Neuronal stem cell (in vitro differentiated cells): ENCODE data around the gene HSD3B2.

Experiments
- DNase-seq: peaks from one replicate; pipeline ENCODE4 v3.0.0-alpha.2; 2013; ENCODE audit warnings: low spot score
- H2AFZ ChIP-seq: one replicate; pipeline ENCODE4 v1.6.1; 2013; ENCODE audit warnings: mild to moderate bottlenecking, low read length, inconsistent platforms
- H2AK5ac ChIP-seq: 2 replicates; pipeline ENCODE4 v1.6.1; 2013; ENCODE audit warnings: low read depth, mild to moderate bottlenecking, inconsistent platforms, low read length, moderate library complexity, mixed read lengths
- H2BK120ac ChIP-seq: 2 replicates; pipeline ENCODE4 v1.6.1; 2013; ENCODE audit warnings: low read depth, mild to moderate bottlenecking, inconsistent platforms, low read length, moderate library complexity, mixed read lengths
- H2BK12ac ChIP-seq: one replicate; pipeline ENCODE4 v1.6.1; 2013; ENCODE audit warnings: low read length, inconsistent platforms
- H2BK15ac ChIP-seq: 2 replicates; pipeline ENCODE4 v1.6.1; 2013; ENCODE audit warnings: mild to moderate bottlenecking, low read length, inconsistent platforms, mixed read lengths
- H2BK5ac ChIP-seq: one replicate; pipeline ENCODE4 v1.6.1; 2013; ENCODE audit warnings: inconsistent platforms, mild to moderate bottlenecking, low read length, moderate library complexity
- H3K14ac ChIP-seq: one replicate; pipeline ENCODE4 v1.6.1; 2013; ENCODE audit warnings: low read length, inconsistent platforms
- H3K18ac ChIP-seq: 2 replicates; pipeline ENCODE4 v1.6.1; 2013; ENCODE audit warnings: low read length, inconsistent platforms
- H3K23ac ChIP-seq: 2 replicates; pipeline ENCODE4 v1.6.1; 2013; ENCODE audit warnings: low read depth, mild to moderate bottlenecking, mixed read lengths, low read length, inconsistent platforms; ENCODE audit not compliant: poor library complexity
- H3K27ac ChIP-seq: replicated peaks from 3 replicates; pipeline ENCODE4 v1.5.1; 2013; ENCODE audit warnings: low read length, inconsistent platforms
- H3K27me3 ChIP-seq, 3 experiments: 2 replicates each; pipeline ENCODE4 v1.6.1; 2013; ENCODE audit warnings: low read length in 3 of 3, mild to moderate bottlenecking in 2 of 3, inconsistent platforms in 1 of 3, low read depth in 1 of 3, mixed read lengths in 1 of 3, moderate library complexity in 1 of 3; ENCODE audit not compliant: control insufficient read depth in 3 of 3, insufficient read depth in 3 of 3
- H3K36me3 ChIP-seq, 2 donors: replicated peaks in 1 of 2; 2 replicates each; pipeline ENCODE4 v1.6.1; 2013; ENCODE audit warnings: low read length in 2 of 2; ENCODE audit not compliant: control insufficient read depth in 2 of 2, insufficient read depth in 2 of 2
- H3K4ac ChIP-seq: 2 replicates; pipeline ENCODE4 v1.6.1; 2013; ENCODE audit warnings: inconsistent platforms, mild to moderate bottlenecking, low read length, moderate library complexity
- H3K4me1 ChIP-seq, 2 donors: 1 replicate in 1 of 2; 2 replicates in 1 of 2; pipeline ENCODE4 v1.6.1; 2013; ENCODE audit warnings: low read length in 2 of 2, low read depth in 1 of 2; ENCODE audit not compliant: control insufficient read depth in 2 of 2, insufficient read depth in 1 of 2
- H3K4me2 ChIP-seq: one replicate; pipeline ENCODE4 v1.6.1; 2013; ENCODE audit warnings: mild to moderate bottlenecking, low read length, inconsistent platforms; ENCODE audit not compliant: insufficient read depth, poor library complexity, severe bottlenecking
- H3K4me3 ChIP-seq, 2 donors: 2 replicates each; pipeline ENCODE4 v1.5.1; 2013; ENCODE audit warnings: low read length in 2 of 2, mild to moderate bottlenecking in 2 of 2, inconsistent platforms in 1 of 2, moderate library complexity in 1 of 2
- H3K79me1 ChIP-seq: one replicate; pipeline ENCODE4 v1.6.1; 2013; ENCODE audit warnings: low read depth, mild to moderate bottlenecking, inconsistent platforms, low read length, moderate library complexity
- H3K9ac ChIP-seq: one replicate; pipeline ENCODE4 v1.6.1; 2013; ENCODE audit warnings: mild to moderate bottlenecking, low read depth, low read length, inconsistent platforms; ENCODE audit not compliant: poor library complexity
- H3K9me3 ChIP-seq, 2 donors: replicated peaks in 1 of 2; 2 replicates each; pipeline versions ENCODE3 to v1.6.1; 2013; ENCODE audit warnings: low read length in 2 of 2, mild to moderate bottlenecking in 2 of 2, inconsistent platforms in 1 of 2, low read depth in 1 of 2, mixed read lengths in 1 of 2, moderate library complexity in 1 of 2; ENCODE audit not compliant: control insufficient read depth in 2 of 2, insufficient read depth in 1 of 2
- H4K8ac ChIP-seq: one replicate; pipeline ENCODE4 v1.6.1; 2013; ENCODE audit warnings: low read depth, mild to moderate bottlenecking, inconsistent platforms, low read length, moderate library complexity
- H4K91ac ChIP-seq: one replicate; pipeline ENCODE4 v1.6.1; 2013; ENCODE audit warnings: low read length, low read depth, mild to moderate bottlenecking, inconsistent platforms; ENCODE audit not compliant: poor library complexity
- WGBS, 2 donors: extraction: QIAGEN DNeasy Blood & Tissue Kit; methylation state at CpG; one replicate each; pipeline ENCODE4 v1.1.7; 2013; ENCODE audit warnings: missing lambda C conversion rate in 2 of 2, mixed read lengths in 1 of 2; ENCODE audit not compliant: insufficient read length in 2 of 2, insufficient replicate concordance in 1 of 2; ENCODE audit errors: extremely low coverage in 2 of 2; 5-methylcytosine and 5-hydroxymethylcytosine counted together

Gene HSD3B2

DNA sequence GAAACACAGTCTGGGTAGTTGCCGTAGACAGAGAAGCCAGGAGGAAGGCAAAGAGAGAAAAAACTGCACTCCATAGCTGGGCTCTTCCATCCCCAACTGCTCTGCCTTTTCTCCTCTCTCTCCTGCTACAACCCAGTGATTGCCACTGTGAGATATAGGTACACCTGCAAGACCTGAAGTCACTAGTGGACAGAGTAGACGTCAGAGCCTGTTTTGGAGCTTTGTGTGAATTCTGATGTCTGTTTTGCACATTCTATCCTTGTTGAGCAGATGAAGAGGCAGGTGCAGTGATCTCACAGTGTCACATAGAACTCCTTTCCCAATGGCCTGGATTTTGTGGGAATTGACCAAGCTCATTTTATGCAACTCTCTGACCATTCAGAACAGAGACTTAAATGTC lies 44.2 kb upstream of the HSD3B2 start:
- no peak overlapping the region for H2BK15ac ChIP-seq
- no peak overlapping the region for H4K91ac ChIP-seq
- no peak overlapping the region for H4K8ac ChIP-seq
- H3K4ac ChIP-seq = no peak overlapping the region
- no peaks in the 10 kb centered on the region for H3K36me3 ChIP-seq
- no peak overlapping the region for H2BK120ac ChIP-seq
- H3K14ac ChIP-seq = no peak overlapping the region
- no peaks in the 10 kb centered on the region for H3K9me3 ChIP-seq
- no peaks in the 10 kb centered on the region for H3K79me1 ChIP-seq
- no peak overlapping the region for H3K18ac ChIP-seq
- H3K4me2 ChIP-seq = no peak overlapping the region
- no peak overlapping the region for H2BK12ac ChIP-seq
- H2AK5ac ChIP-seq = no peak overlapping the region
- H3K4me1 ChIP-seq = no peaks in the 10 kb centered on the region
- no peak for DNase-seq
- no peak overlapping the region for H3K23ac ChIP-seq
- no peak overlapping the region for H3K4me3 ChIP-seq
- peaks cover 0 to 9% (median 0%) of the 10 kb centered on the region in 3 experiments for H3K27me3 ChIP-seq
- H3K27ac ChIP-seq = no peak overlapping the region
- no peak overlapping the region for H2BK5ac ChIP-seq
- H3K9ac ChIP-seq = no peak overlapping the region
- WGBS, 2 donors = no CpG with 5 or more reads among the region's 2 CpGs
- H2AFZ ChIP-seq = no peak overlapping the region

DNA sequence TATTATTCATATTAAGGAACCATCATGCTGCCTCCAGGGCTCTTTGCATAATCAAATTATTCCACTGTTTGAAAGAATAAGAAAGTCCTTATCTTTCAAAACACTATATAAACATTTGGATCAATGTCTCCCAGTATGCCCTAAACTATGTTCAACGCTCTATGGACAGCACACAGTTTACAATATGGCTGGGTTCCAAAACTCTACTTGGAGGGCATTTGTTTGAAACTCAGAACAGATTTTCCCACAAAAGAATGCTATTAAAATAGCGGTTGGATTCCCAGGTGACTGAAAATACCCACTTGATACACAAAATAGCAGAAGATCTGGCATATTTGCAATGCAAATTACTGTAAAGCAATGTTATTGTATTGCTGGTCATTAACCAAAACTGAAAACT lies 43.1 kb upstream of the HSD3B2 start:
- no peak overlapping the region for H2AFZ ChIP-seq
- H3K4me2 ChIP-seq = no peak overlapping the region
- no peak overlapping the region for H2BK15ac ChIP-seq
- H3K14ac ChIP-seq = no peak overlapping the region
- H3K9me3 ChIP-seq = no peaks in the 10 kb centered on the region
- H4K91ac ChIP-seq = no peak overlapping the region
- no peak overlapping the region for H2BK120ac ChIP-seq
- no peak overlapping the region for H2BK5ac ChIP-seq
- no peak overlapping the region for H3K18ac ChIP-seq
- H4K8ac ChIP-seq = no peak overlapping the region
- no peak overlapping the region for H3K4me3 ChIP-seq
- H3K4me1 ChIP-seq = no peaks in the 10 kb centered on the region
- H3K23ac ChIP-seq = no peak overlapping the region
- H3K36me3 ChIP-seq = no peaks in the 10 kb centered on the region
- H3K27ac ChIP-seq = no peak overlapping the region
- no peak overlapping the region for H2AK5ac ChIP-seq
- H3K9ac ChIP-seq = no peak overlapping the region
- no peak overlapping the region for H3K4ac ChIP-seq
- H2BK12ac ChIP-seq = no peak overlapping the region
- no CpG with 5 or more reads among the region's 2 CpGs for WGBS, 2 donors
- peaks cover 0 to 9% (median 0%) of the 10 kb centered on the region in 3 experiments for H3K27me3 ChIP-seq
- H3K79me1 ChIP-seq = no peaks in the 10 kb centered on the region
- no peak for DNase-seq

DNA sequence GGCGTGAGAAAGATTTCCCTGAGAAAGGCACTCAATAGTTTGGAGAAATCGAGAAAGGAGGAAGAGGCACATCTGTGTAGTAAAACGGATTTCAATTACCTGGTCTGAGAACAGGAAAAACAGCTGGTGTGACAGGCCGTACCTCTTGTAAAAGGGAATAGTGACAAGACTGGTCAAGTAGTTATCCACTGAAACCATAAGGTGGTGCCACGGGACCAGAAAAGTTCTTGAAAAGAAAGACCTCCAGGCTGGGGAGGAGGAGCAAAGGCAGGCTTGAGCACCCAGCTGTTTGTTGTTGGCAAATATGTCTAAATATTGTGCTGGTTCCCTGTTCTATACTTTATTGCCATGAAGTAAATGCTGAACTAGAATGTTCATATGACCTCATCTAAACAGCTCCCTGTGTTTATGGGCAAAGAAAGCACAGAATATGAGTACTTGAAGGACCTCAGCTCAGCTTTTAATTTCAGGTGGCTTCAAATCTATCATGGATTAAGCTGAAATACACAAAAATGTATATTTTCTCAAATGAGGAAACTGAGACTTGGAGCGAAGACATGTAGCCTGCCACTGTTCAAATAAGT lies 42.4 kb upstream of the HSD3B2 start:
- WGBS, 2 donors = 100% methylated on average over 1 of the region's 6 CpGs; no CpG with 5 or more reads in 1 of the 2 donors
- no peaks in the 10 kb centered on the region for H3K36me3 ChIP-seq
- no peak overlapping the region for H3K23ac ChIP-seq
- no peak overlapping the region for H3K14ac ChIP-seq
- DNase-seq = peak; percentile 37
- H3K4me1 ChIP-seq = no peaks in the 10 kb centered on the region
- H2BK5ac ChIP-seq = no peak overlapping the region
- no peak overlapping the region for H4K8ac ChIP-seq
- no peak overlapping the region for H3K27ac ChIP-seq
- H2AK5ac ChIP-seq = no peak overlapping the region
- no peak overlapping the region for H2BK15ac ChIP-seq
- no peak overlapping the region for H2BK12ac ChIP-seq
- no peak overlapping the region for H2BK120ac ChIP-seq
- H3K4me2 ChIP-seq = no peak overlapping the region
- H3K18ac ChIP-seq = no peak overlapping the region
- H4K91ac ChIP-seq = no peak overlapping the region
- H3K27me3 ChIP-seq = peaks cover 0 to 9% (median 0%) of the 10 kb centered on the region in 3 experiments
- no peaks in the 10 kb centered on the region for H3K79me1 ChIP-seq
- H3K4ac ChIP-seq = no peak overlapping the region
- no peak overlapping the region for H3K9ac ChIP-seq
- H3K4me3 ChIP-seq = no peak overlapping the region
- H2AFZ ChIP-seq = no peak overlapping the region
- no peaks in the 10 kb centered on the region for H3K9me3 ChIP-seq

DNA sequence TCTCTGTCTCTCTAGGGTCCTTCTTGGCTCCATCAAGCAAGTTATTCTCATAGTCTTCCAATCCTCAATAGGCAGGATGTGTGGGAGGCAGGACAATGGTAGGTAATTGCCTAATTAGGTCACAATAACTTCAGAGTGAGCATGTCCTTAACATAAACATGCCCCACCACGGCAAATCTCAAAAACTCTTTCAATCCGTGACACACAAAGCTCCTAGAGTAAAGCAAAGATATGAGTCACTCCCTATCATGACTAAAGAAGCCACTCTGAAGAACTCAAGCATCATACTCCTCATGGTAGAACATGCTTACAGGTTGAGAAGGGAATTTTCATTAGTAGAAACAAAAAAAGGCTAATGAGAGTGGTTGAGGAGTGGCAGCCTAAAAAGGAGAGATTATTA lies 41.5 kb upstream of the HSD3B2 start:
- H3K4me1 ChIP-seq = no peaks in the 10 kb centered on the region
- no CpG with 5 or more reads among the region's 2 CpGs for WGBS, 2 donors
- no peak overlapping the region for H2BK12ac ChIP-seq
- no peak overlapping the region for H3K4ac ChIP-seq
- H2BK5ac ChIP-seq = no peak overlapping the region
- H2BK15ac ChIP-seq = no peak overlapping the region
- peaks cover 0 to 9% (median 0%) of the 10 kb centered on the region in 3 experiments for H3K27me3 ChIP-seq
- H3K23ac ChIP-seq = no peak overlapping the region
- H3K27ac ChIP-seq = no peak overlapping the region
- DNase-seq = no peak
- H3K79me1 ChIP-seq = no peaks in the 10 kb centered on the region
- H2AK5ac ChIP-seq = no peak overlapping the region
- H3K4me3 ChIP-seq = no peak overlapping the region
- no peak overlapping the region for H3K9ac ChIP-seq
- no peak overlapping the region for H3K18ac ChIP-seq
- H3K14ac ChIP-seq = no peak overlapping the region
- no peak overlapping the region for H4K91ac ChIP-seq
- H4K8ac ChIP-seq = no peak overlapping the region
- no peaks in the 10 kb centered on the region for H3K36me3 ChIP-seq
- H2AFZ ChIP-seq = no peak overlapping the region
- H2BK120ac ChIP-seq = no peak overlapping the region
- no peak overlapping the region for H3K4me2 ChIP-seq
- H3K9me3 ChIP-seq = no peaks in the 10 kb centered on the region
